B cell (primary cell): ENCODE data around the gene CATSPER3. TPM values are rescaled to one million over a fixed set of nuclear protein-coding genes. Genes with fewer than 3 reads are reported as not detected.

Experiments used
- ATAC-seq: fragments of 200-7000 bp; cut with Tn5 transposase; one replicate; pipeline ENCODE4 v1.10.0; 2021; ENCODE audit warnings: low read depth, mild to moderate bottlenecking, moderate number of reproducible peaks, moderate library complexity
- CTCF ChIA-PET: fragments of 350-600 bp; sonication (Branson Sonifier 250); formaldehyde crosslinking; loops from one replicate; lab custom pipeline; 2021; ENCODE audit warnings: antibody characterized with exemption, inconsistent platforms; lab: Charles Lee
- POLR2A ChIA-PET: fragments of 350-600 bp; sonication (Branson Sonifier 250); formaldehyde crosslinking; loops from one replicate; lab custom pipeline; 2021; ENCODE audit warnings: antibody characterized with exemption; lab: Charles Lee
- DNase-seq: peaks from one replicate; pipeline ENCODE4 v3.0.0; 2013
- H2AFZ ChIP-seq: 2 replicates; pipeline ENCODE4 v1.6.1; 2012; ENCODE audit warnings: mild to moderate bottlenecking, low read depth, low read length; ENCODE audit not compliant: insufficient read depth, poor library complexity, severe bottlenecking
- H3K27ac ChIP-seq, 2 donors: 1 replicate in 1 of 2; 2 replicates in 1 of 2; pipeline ENCODE4 v1.5.1; 2012 to 2013; ENCODE audit warnings: low read length in 2 of 2, mild to moderate bottlenecking in 2 of 2, moderate library complexity in 1 of 2
- H3K27me3 ChIP-seq, 4 experiments: fragments of 200-600 bp in 1 of 4; sonication (generic) in 1 of 4; replicated peaks in 1 of 4; 1 replicate in 2 of 4; 2 replicates in 2 of 4; pipeline versions ENCODE4 v1.6.1 to v1.7.0; 2013 to 2016; ENCODE audit warnings: low read length in 3 of 4, mild to moderate bottlenecking in 2 of 4, mixed read lengths in 1 of 4, moderate library complexity in 1 of 4; ENCODE audit not compliant: insufficient read depth in 4 of 4, control insufficient read depth in 3 of 4; ENCODE audit errors: control extremely low read depth in 1 of 4
- H3K36me3 ChIP-seq, 2 experiments: replicated peaks in 1 of 2; 1 replicate in 1 of 2; 2 replicates in 1 of 2; pipeline versions ENCODE4 v1.6.1 to v1.7.1; 2013; ENCODE audit warnings: low read length in 1 of 2; ENCODE audit not compliant: insufficient read depth in 2 of 2, control insufficient read depth in 1 of 2; ENCODE audit errors: control extremely low read depth in 1 of 2, extremely low read depth in 1 of 2
- H3K4me1 ChIP-seq, 2 donors: fragments of 200-600 bp in 1 of 2; sonication (generic) in 1 of 2; 1 replicate in 1 of 2; 2 replicates in 1 of 2; pipeline versions ENCODE4 v1.5.1 to v1.6.1; 2013 to 2017; ENCODE audit warnings: low read length in 2 of 2; ENCODE audit not compliant: control insufficient read depth in 2 of 2, insufficient read depth in 2 of 2
- H3K4me2 ChIP-seq: replicated peaks from 2 replicates; pipeline ENCODE3; 2012; ENCODE audit warnings: mild to moderate bottlenecking, low read depth, low read length; ENCODE audit not compliant: poor library complexity, severe bottlenecking
- H3K4me3 ChIP-seq, 5 experiments: fragments of 200-600 bp in 1 of 5; sonication (generic) in 1 of 5; 1 replicate in 3 of 5; 2 replicates in 2 of 5; pipeline versions ENCODE4 v1.5.1 to v1.7.0; 2011 to 2016; ENCODE audit warnings: low read length in 4 of 5, mild to moderate bottlenecking in 4 of 5, low read depth in 2 of 5, control low read depth in 1 of 5, moderate library complexity in 1 of 5; ENCODE audit not compliant: insufficient read depth in 1 of 5; ENCODE audit errors: control extremely low read depth in 1 of 5, extremely low read depth in 1 of 5
- H3K79me2 ChIP-seq: fragments of 200-600 bp; sonication (generic); one replicate; pipeline ENCODE4 v1.6.0; 2016; ENCODE audit warnings: low read length; ENCODE audit not compliant: control insufficient read depth, insufficient read depth
- H3K9ac ChIP-seq: fragments of 200-600 bp; sonication (generic); 2 replicates; pipeline ENCODE4 v1.6.1; 2017; ENCODE audit warnings: mild to moderate bottlenecking, low read length, moderate library complexity
- H3K9me3 ChIP-seq, 3 donors: one replicate each; pipeline versions ENCODE4 v1.6.1 to v1.7.1; 2013; ENCODE audit warnings: low read length in 2 of 3; ENCODE audit not compliant: control insufficient read depth in 2 of 3, insufficient read depth in 1 of 3; ENCODE audit errors: control extremely low read depth in 1 of 3
- H4K20me1 ChIP-seq: 2 replicates; pipeline ENCODE4 v1.6.0; 2012; ENCODE audit warnings: mild to moderate bottlenecking, low read length; ENCODE audit not compliant: insufficient read depth, control insufficient read depth, poor library complexity, severe bottlenecking
- H3K27ac Mint-ChIP-seq: one replicate; pipeline ENCODE4 v1.8.0; 2021; ENCODE audit warnings: mixed read lengths
- H3K27me3 Mint-ChIP-seq: one replicate; pipeline ENCODE4 v1.8.0; 2021; ENCODE audit warnings: mixed read lengths
- H3K4me1 Mint-ChIP-seq: one replicate; pipeline ENCODE4 v1.8.0; 2021; ENCODE audit warnings: mixed read lengths
- H3K4me3 Mint-ChIP-seq: one replicate; pipeline ENCODE4 v1.8.0; 2021; ENCODE audit warnings: mixed read lengths
- H3K9me3 Mint-ChIP-seq: one replicate; pipeline ENCODE4 v1.8.0; 2022; ENCODE audit warnings: mixed read lengths; ENCODE audit not compliant: insufficient read depth
- CTCF ChIP-seq: fragments of 200-600 bp; IDR thresholded peaks from one replicate; pipeline ENCODE4 v1.8.0; 2022; ENCODE audit warnings: antibody characterized with exemption, mild to moderate bottlenecking
- EZH2 ChIP-seq: IDR thresholded peaks from 2 replicates; pipeline ENCODE4 v1.6.1; 2012; ENCODE audit warnings: borderline replicate concordance, low read depth, mild to moderate bottlenecking, moderate library complexity, low read length; ENCODE audit not compliant: insufficient read depth, poor library complexity, severe bottlenecking
- WGBS: methylation state at CpG from one replicate; pipeline ENCODE4 v1.1.5; 2013; ENCODE audit warnings: missing lambda C conversion rate; ENCODE audit not compliant: insufficient coverage; 5-methylcytosine and 5-hydroxymethylcytosine counted together
- intact Hi-C: fragments of 100-400 bp; cut with micrococcal nuclease; formaldehyde crosslinking; loops from one replicate; pipeline ENCODE4 v1.10.0; 2022
- polyA plus RNA-seq: library from polyadenylated mRNA; depleted of rRNA; stranded (reverse); fragments of >200 nt; gene quantifications from 2 replicates; pipeline ENCODE4 v1.2.3, GENCODE V29; 2012
- small RNA-seq: library from RNA; depleted of rRNA; stranded (forward); fragments of <200 nt; gene quantifications from one replicate; pipeline ENCODE3, GENCODE V24; 2012; ENCODE audit warnings: low replicate concordance, low read depth; ENCODE audit not compliant: insufficient read length
- total RNA-seq, 2 donors: library from RNA; stranded (reverse); fragments of 120-200 nt in 1 of 2; gene quantifications; 1 replicate in 1 of 2; 2 replicates in 1 of 2; pipeline versions ENCODE4 v1.2.3 to v1.2.4, GENCODE V29; 2013 to 2022

CATSPER3 gene
- total and polyA plus RNA-seq, 2 donors (not counting 1 experiment from before 2014, with no cell fraction given) = 0.79 to 1.3 TPM

- no peak overlapping the region for H3K4me2 ChIP-seq
- DNase-seq (no peak), ATAC-seq (no peak)
- no peak overlapping the region for H3K27ac ChIP-seq
- ChIA-PET POLR2A (no interaction called here), CTCF (no interaction called here)
- H3K4me3 ChIP-seq = no peak overlapping the region
- no peaks in the 10 kb centered on the region for H4K20me1 ChIP-seq
- H3K9me3 ChIP-seq = peaks cover 0 to 5% (median 0%) of the 10 kb centered on the region in 3 donors
- no peaks in the 10 kb centered on the region for H3K4me1 Mint-ChIP-seq
- no peaks in the 10 kb centered on the region for H3K36me3 ChIP-seq
- no peak overlapping the region for H3K9ac ChIP-seq
- WGBS = 72% methylated on average over 3 of the region's 3 CpGs
- TF ChIP-seq CTCF (no peak), EZH2 (no peak)
- H3K4me1 ChIP-seq = no peaks in the 10 kb centered on the region
- H3K9me3 Mint-ChIP-seq = no peaks in the 10 kb centered on the region
- H2AFZ ChIP-seq = no peak overlapping the region
- no peak overlapping the region for H3K27ac Mint-ChIP-seq
- peaks cover 0 to 39% (median 3%) of the 10 kb centered on the region in 4 experiments for H3K27me3 ChIP-seq
- H3K27me3 Mint-ChIP-seq = peaks cover 30% of the 10 kb centered on the region
- intact Hi-C loops = no loop called here
- H3K4me3 Mint-ChIP-seq = no peak overlapping the region
- H3K79me2 ChIP-seq = no peaks in the 10 kb centered on the region
Observed at GRCh38 chr5:135060021-135060420, 92.3 kb downstream of the CATSPER3 start.

- intact Hi-C loops = no loop called here
- no peak for TF ChIP-seq EZH2
- no peak for TF ChIP-seq CTCF
- Histone ChIP-seq H3K9me3 (peaks cover 0 to 2% (median 0%) of the 10 kb centered on the region in 3 donors), H4K20me1 (no peaks in the 10 kb centered on the region), H3K27ac (no peak overlapping the region), H3K4me1 (no peaks in the 10 kb centered on the region), H3K9ac (no peak overlapping the region), H3K79me2 (no peaks in the 10 kb centered on the region), H3K27me3 (peaks cover 0 to 39% (median 3%) of the 10 kb centered on the region in 4 experiments), H2AFZ (no peak overlapping the region), H3K36me3 (no peaks in the 10 kb centered on the region), H3K4me3 (no peak overlapping the region), H3K4me2 (no peak overlapping the region)
- WGBS = 82% methylated on average over 6 of the region's 6 CpGs
- Mint-ChIP-seq H3K9me3 (no peaks in the 10 kb centered on the region), H3K27me3 (peaks cover 35% of the 10 kb centered on the region), H3K4me1 (no peaks in the 10 kb centered on the region), H3K4me3 (no peak overlapping the region), H3K27ac (no peak overlapping the region)
- DNase-seq (no peak), ATAC-seq (no peak)
- POLR2A ChIA-PET = interaction anchor here (0.6 kb wide), 1 partner anchor 695 kb away, joined by 4 read pairs; no protein-coding TSS in a partner anchor
- CTCF ChIA-PET = no interaction called here
Observed at GRCh38 chr5:135061001-135061400, 93.3 kb downstream of the CATSPER3 start.

Small RNA genes lying within 50 kb of the gene (small RNA-seq; reads per million reads assigned to genes)
- gene MIR4461 (not detected), gene MTND3P25 (not detected), gene MTND4LP30 (not detected)

Other genes starting within 250 kb of the CATSPER3 start
- 27.5 and 29.7 TPM in 2 replicates for gene CAMLG, start 229.4 kb upstream of the CATSPER3 start, total RNA-seq
- gene CAMLG, start 229.4 kb upstream of the CATSPER3 start, polyA plus RNA-seq = 15.2 and 25.8 TPM in 2 replicates
- gene DDX46, start 209.1 kb upstream of the CATSPER3 start, total RNA-seq = 75.7 and 80.9 TPM in 2 replicates
- 15.4 and 26.8 TPM in 2 replicates for gene DDX46, start 209.1 kb upstream of the CATSPER3 start, polyA plus RNA-seq
- 38.2 and 44.2 TPM in 2 replicates for gene C5orf24, start 121.9 kb upstream of the CATSPER3 start, total RNA-seq
- gene C5orf24, start 121.9 kb upstream of the CATSPER3 start, polyA plus RNA-seq = 13.0 and 21.1 TPM in 2 replicates
- 45.2 and 50.4 TPM in 2 replicates for gene TXNDC15, start 93.5 kb upstream of the CATSPER3 start, total RNA-seq
- gene TXNDC15, start 93.5 kb upstream of the CATSPER3 start, polyA plus RNA-seq = 18.5 and 43.9 TPM in 2 replicates
- gene PCBD2, start 62.8 kb upstream of the CATSPER3 start, total RNA-seq = 15.7 and 20.9 TPM in 2 replicates
- 6.1 and 7.0 TPM in 2 replicates for gene PCBD2, start 62.8 kb upstream of the CATSPER3 start, polyA plus RNA-seq
- not detected in 2 replicates for gene PITX1, start 66.3 kb downstream of the CATSPER3 start, total RNA-seq
- 0.10 and 0.13 TPM in 2 replicates for gene PITX1, start 66.3 kb downstream of the CATSPER3 start, polyA plus RNA-seq